GM21737 (cell line): ENCODE measurements around the gene PDXK.

Experiments used
- ATAC-seq: cut with Tn5 transposase; IDR thresholded peaks from one replicate; pipeline ENCODE4 v1.9.1; 2021; ENCODE audit warnings: mild to moderate bottlenecking, moderate library complexity; ENCODE audit not compliant: unreplicated experiment

Gene PDXK

DNA sequence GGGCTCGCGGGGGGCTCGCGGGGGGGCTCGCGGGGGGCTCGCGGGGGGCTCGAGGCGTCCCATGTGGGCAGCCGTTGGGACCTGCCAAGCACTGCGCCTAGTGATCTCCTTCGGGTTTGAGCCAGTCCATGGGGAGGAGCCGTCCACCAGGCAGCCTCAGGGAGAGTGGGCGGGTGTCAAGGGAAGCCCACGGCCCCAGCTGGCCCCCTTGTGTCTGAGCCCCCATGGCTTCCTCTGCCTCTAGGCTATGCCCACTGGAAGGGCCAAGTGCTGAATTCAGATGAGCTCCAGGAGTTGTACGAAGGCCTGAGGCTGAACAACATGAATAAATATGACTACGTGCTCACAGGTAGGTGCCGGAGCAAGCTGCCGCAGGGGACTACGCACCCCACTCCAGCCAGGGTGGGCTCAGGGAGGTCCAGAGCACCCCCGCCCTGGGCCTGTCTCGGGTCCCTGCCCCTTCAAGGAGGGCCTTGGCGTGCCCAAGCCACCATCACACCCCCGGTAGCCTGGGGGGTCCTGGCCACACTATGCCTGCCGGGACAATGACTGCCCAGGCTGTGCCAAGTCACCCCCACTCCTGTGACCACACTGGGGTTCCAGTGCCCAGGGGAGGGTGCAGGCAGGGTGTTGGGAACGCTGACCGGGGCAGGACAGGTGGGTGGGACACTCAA is 22.6 kb downstream of the PDXK start:
- ATAC-seq: no peak

DNA sequence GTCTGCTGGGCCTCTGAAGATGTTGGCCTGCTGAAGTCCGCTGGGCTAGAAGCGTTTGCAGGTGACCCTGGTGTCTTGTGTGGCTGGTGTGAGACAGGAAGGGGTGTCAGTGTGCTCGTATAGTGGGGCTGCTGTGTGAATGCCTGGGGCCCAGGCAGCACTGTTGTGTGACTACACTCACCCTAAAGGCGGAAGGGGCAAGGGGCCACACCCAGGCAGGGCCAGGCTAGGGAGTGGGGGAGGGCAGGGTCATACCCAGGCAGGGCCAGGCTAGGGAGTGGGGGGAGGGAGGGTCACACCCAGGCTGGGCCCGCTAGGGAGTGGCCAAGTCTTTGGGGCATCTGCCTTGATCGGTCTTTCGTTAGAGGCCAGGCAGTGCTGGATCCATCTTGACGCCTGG is 25.0 kb downstream of the PDXK start:
- ATAC-seq: no peak

DNA sequence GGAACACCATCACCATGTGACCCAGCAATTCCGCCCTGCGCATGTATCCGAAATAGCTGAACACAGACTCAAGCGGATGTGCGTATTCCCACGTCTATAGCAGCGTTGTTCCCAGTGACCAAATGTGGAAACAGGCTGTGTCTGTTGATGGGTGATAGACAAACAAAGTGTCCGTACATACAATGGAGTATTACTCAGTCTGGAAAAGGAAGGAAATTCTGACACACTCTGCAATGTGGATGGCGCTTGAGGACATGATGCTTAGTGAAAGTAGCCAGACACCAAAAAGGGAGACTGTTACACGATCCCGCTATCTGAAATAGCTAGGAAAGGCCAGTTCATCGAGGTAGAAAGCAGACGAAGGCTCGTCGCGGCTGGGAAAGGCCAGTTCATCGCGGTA is 25.8 kb downstream of the PDXK start:
- no peak for ATAC-seq

DNA sequence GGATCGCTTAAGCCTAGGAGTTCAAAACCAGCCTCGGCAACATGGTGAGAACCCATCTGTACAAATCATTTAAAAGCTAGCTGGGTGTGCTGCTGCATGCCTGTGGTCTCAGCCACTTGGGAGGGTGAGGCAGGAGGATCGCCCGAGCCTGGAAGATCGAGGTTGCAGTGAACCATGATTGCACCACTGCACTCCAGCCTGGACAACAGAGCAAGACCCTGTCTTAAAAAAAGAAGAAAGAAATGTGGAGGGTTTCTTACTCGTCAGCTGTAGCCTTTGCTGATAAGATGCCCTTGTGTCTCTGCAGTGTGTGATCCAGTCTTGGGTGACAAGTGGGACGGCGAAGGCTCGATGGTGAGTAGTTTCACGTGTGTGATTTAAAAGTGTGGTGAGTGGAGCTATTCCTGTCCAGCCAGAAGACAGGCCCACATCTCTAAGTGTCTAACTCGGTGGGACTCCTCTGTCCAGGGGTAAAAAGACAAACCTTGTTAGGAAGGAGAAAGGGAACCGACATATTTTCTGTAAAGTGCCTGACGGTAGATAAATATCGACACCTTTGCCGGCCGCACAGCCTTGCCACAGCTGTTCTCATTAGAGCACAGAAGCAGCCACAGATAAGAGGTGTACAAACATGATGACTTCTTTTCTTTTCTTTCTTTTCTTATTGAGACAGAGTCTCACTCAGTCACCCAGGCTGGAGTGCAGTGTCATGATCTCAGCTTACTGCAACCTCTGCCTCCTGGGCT is 27.0 kb downstream of the PDXK start:
- ATAC-seq: no peak

GRCh38 chr21:43748622-43749021 is 29.7 kb downstream of the PDXK start:
- no peak for ATAC-seq

GRCh38 chr21:43749651-43750262 is 30.8 kb downstream of the PDXK start:
- ATAC-seq: no peak

- no peak for ATAC-seq
Measured at GRCh38 chr21:43750339-43751033, 31.6 kb downstream of the PDXK start.

DNA sequence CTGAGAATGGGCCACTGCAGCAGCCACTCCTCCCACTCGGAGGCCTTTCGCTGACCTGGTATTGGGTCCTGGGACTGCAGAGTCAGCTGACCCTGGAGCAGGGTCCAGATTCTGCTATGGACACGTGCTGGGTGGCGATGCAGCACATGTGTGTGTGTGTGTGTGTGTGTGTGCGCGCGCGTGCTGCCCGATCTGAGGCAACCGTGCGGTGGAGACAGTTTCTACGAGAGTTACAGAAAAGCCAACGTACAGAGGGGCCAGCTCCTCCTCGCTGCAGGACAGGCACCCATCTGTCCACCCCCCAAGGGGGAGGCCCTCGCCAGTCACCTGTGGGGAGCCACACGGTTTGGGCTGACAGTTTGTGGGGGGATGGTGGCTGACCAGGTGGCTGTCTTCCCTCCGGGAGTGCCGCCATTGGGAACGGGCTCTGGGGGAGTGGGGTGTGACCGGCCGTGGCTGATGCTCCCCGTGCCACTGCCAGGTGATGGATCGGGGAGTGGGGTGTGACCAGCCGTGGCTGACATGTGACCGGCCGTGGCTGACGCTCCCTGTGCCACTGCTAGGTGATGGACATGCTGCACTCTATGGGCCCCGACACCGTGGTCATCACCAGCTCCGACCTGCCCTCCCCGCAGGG is 33.1 kb downstream of the PDXK start:
- ATAC-seq: no peak

DNA sequence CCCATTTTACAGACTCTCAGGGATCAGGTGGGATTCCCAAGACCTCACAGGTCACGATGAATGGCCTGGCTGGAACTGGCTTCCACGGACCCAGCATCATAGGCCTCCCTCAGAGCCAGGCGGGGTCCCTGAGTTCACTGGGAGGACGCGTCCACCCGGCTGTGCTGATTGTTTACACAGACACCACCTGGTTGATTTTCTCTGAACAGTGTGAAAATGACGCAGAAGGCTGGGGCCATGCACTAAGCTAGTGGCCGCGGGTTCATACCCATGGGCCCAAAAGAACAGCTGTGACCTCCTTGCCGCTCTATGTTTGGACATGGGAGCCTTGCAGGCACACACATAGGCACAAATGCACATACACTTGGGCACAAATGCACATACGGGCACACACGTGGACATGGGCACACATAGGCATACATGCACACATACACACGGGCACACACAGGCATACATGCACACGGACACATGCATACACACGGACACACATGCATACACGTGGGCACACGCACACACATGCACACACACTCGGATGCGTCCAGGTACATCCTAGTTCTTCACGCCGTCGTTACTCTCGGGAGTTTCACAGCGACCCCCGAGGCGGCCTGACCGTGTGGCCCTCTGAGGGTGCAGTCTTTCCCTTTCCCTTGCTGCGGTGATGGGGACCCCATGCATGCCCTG is 34.0 kb downstream of the PDXK start:
- no peak for ATAC-seq

DNA sequence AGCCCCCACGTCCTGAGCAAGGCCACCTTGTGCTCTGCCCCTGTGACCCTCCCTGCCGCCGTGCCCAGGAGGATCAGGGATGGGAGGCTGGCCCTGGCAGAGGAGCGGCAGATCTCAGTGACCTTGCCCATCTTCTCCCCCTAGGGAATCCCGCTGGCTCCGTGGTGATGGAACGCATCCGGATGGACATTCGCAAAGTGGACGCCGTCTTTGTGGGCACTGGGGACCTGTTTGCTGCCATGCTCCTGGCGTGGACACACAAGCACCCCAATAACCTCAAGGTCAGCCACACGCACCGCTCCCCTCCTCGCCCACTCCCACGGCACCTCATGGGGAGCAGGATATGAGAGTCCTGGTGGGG is 34.5 kb downstream of the PDXK start:
- ATAC-seq: no peak

DNA sequence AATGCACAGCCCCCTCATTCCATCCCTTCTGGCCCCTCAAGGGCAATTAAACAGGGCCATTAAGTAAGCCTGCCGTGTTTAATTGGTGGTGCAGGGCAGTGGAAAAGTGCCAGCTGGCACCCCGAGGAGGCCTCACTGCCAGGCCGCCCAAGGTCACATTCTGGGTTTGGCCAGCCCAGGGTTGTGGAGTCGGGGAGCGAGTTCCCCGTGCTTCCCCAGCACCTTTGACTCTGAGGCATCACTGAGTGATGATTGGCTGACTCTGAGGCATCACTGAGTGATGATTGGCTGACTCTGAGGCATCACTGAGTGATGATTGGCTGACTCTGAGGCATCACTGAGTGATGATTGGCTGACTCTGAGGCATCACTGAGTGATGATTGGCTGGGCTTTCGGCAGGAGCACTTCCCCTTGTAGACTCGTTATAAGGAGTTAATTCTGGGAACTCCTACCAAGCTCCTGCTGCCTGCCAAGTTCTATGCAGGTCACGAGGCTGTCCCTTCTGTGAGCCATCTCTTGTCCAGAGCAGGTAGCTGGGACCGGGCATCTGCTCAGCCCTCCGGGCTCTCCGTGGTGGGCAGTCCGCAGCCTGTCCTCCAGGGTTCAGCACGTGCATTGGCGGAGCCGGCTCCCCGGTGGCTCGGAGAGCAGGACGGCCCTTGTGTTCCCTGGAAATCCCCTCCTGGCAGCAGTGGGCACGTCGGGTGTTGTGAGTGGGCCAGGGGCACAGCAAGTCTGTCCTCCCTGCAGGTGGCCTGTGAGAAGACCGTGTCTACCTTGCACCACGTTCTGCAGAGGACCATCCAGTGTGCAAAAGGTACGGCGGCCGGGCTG is 36.2 kb downstream of the PDXK start:
- no peak for ATAC-seq

GRCh38 chr21:43755820-43756594 is 37.1 kb downstream of the PDXK start:
- no peak for ATAC-seq

DNA sequence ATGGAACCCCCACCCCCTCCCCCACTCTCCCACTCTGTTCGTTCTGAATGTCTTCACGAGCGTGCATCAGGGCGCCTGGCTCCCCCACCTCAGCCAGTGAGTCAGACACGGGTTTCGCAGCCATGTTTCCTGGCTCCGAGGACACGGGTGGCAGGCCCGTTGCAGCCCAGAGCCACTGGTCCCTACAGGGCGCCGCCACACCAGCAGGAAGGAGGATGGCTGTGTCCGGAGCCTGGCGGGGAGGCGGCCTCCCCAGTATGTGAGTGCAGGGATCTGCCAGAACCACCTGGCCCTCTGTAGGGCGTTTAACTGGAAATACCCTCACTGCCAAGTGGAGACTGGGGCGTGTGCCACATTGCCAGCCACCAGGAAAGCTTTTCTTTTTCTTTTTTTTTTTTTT is 38.7 kb downstream of the PDXK start:
- ATAC-seq: no peak

DNA sequence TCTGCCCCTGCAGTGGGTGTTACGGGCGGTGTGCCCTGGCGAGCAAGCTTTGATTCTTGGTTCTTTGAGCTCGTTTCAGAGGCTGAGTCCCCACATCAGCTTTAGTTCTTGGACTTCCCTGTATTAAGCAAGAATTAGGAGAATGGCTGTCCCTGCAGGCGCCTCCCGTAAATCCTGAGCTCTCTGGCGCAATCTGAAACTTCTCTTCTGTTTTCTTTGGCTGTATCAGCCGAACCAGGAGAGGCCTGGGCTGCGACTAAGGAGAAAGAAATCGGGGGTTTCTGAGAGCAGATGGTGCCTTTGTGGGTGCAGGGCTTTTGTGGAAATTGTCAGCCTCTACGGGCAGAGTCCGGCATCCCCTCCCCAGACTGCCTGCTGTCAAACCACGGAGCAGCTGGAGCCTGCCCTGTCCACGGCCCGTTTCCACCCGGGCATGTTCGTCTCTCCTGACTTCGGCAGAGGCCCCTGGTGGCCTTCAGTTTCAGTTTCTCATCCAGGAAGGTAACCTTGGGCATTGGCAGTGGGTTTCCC is 39.2 kb downstream of the PDXK start:
- ATAC-seq: no peak

DNA sequence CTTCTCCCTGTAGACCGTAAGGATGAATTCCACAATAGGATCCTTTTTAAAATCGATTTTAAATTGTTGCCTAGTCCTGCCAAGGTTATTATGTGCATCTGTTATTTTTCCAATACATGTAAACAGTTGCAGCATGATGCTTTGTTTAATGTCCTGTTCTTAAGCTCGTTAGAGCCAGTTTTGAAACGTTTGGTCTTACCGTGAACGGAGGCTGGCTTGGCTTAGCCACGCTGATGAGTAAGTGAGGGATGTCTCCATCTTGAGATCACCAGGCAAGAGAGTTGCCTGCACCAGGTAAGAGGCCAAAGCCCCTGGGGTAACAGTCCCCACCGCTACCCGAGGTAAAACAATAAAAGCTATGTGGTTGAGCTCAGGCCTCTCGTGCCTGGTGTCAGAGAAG is 39.9 kb downstream of the PDXK start:
- ATAC-seq: no peak

DNA sequence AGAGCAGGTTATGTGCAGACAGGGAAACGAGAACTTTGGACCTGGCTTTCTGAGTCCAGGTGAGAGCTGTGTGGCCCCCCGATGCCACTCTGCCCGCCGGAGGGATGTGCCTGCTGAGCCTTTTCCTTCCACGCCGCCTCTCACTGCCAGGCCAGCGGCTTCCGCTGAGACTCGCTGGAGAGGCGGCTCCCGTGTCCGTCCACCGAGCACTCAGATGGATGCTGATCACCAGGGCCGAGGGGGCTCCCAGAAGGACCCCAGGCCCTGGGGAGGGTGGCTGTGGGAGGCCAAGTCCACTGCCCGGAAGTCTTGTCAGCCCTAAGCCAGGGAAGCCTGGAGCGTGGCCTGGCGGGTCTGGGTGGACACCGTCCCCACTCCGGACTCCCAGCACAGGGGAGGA is 40.7 kb downstream of the PDXK start:
- ATAC-seq: no peak

DNA sequence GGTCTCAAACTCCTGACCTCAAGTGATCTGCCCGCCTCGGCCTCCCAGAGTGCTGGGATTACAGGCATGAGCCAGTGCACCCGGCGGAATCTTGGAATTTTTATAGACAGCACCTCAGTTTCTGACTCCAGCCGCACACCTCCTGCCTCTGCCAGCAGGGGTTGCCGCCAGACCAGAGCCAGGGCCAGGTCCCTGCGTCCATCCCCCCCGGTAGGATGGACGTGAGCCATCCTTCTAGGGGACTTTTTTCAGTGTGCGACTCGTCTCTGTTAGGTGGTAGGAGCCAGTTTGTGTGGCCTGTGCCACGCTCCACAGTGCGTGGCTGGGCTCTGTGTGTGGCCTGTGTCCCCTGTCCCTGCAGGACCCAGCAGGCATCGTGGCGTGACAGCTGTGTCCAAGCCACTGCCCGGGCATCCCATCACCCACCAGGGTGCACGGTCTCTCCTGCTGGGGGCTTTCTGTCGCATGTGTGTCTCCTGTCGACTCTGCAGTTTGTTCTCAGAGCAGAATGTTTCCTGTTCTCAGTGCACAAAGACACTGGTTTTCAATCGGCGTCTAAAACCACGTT is 41.5 kb downstream of the PDXK start:
- no peak for ATAC-seq

DNA sequence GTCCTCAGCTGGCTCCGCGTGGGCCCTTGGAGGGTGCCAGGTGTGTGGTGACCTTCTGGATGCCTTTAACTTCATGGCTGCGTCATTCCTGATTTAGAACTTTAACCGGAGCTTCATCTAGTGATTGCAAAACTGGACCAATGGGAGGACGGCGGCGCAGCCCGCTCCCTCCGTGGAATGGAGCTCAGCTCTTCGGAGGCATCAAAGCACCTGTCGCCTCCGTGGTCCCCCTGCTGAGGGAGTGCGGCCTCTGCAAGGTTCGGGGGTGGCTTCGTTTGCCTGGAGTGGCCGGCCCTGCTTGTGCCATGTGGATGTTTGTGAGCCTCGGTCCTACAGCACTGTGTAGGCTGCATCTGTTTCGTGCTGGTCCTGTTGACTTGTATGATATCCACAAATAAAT is 43.0 kb downstream of the PDXK start:
- ATAC-seq: no peak
